ENCODE measurements around the gene ASCC1. TPM values are rescaled to one million over a fixed set of nuclear protein-coding genes. Genes with fewer than 3 reads are reported as not detected.
A peak's percentile ranks its signal among the peaks of the same experiment; 100 is the strongest.

ASCC1 gene
- polyA plus RNA-seq, 3 donors from 2014 or later: 36.9 to 57.6 (median 40.5) TPM

GRCh38 chr10:72080042-72080975 is 135.8 kb downstream of the ASCC1 start:
- peak overlapping the region; percentile 25 to 88 (median 72) for H3K27ac Mint-ChIP-seq
- peaks cover 69 to 83% of the 10 kb centered on the region in 2 donors for H3K4me1 Mint-ChIP-seq
- H3K9me3 Mint-ChIP-seq: no peaks in the 10 kb centered on the region
- H3K27me3 Mint-ChIP-seq (ENCODE audit: low read depth in 3 of 3): peaks cover 16 to 25% (median 19%) of the 10 kb centered on the region in 3 donors
- no peak for DNase-seq
- H3K36me3 Mint-ChIP-seq: peaks cover 0 to 6% (median 2%) of the 10 kb centered on the region in 3 donors
- H3K4me3 Mint-ChIP-seq: peak overlapping the region; percentile 38 to 75 (median 59)

GRCh38 chr10:72079356-72079755 is 136.7 kb downstream of the ASCC1 start:
- peaks cover 16 to 30% (median 17%) of the 10 kb centered on the region in 3 donors for H3K27me3 Mint-ChIP-seq (ENCODE audit: low read depth in 3 of 3)
- H3K4me3 Mint-ChIP-seq: peak overlapping the region; percentile 38 to 75 (median 57)
- peaks cover 60 to 80% of the 10 kb centered on the region in 2 donors for H3K4me1 Mint-ChIP-seq
- H3K9me3 Mint-ChIP-seq: no peaks in the 10 kb centered on the region
- H3K36me3 Mint-ChIP-seq: peaks cover 0 to 6% (median 2%) of the 10 kb centered on the region in 3 donors
- peak; percentile 65 to 79 (median 68) for DNase-seq
- H3K27ac Mint-ChIP-seq: peak overlapping the region; percentile 25 to 88 (median 72)

- Mint-ChIP-seq H3K27me3 (ENCODE audit: low read depth in 3 of 3) (peaks cover 13 to 21% (median 20%) of the 10 kb centered on the region in 3 donors), H3K27ac (peak overlapping the region in 3 of 6 donors; percentile 39 to 71 (median 65)), H3K4me1 (peaks cover 44 to 67% of the 10 kb centered on the region in 2 donors), H3K36me3 (peaks cover 0 to 2% (median 0%) of the 10 kb centered on the region in 3 donors), H3K9me3 (no peaks in the 10 kb centered on the region), H3K4me3 (peak overlapping the region in 2 of 5 donors; percentile 15 to 30)
- no peak for DNase-seq
Observed at GRCh38 chr10:72077275-72077990, 138.6 kb downstream of the ASCC1 start.

GRCh38 chr10:72076756-72077155 is 139.3 kb downstream of the ASCC1 start:
- DNase-seq: no peak
- peaks cover under 1 to 3% (median under 1%) of the 10 kb centered on the region in 3 donors for H3K36me3 Mint-ChIP-seq
- H3K27me3 Mint-ChIP-seq (ENCODE audit: low read depth in 3 of 3): peaks cover 13 to 21% (median 20%) of the 10 kb centered on the region in 3 donors
- H3K9me3 Mint-ChIP-seq: no peaks in the 10 kb centered on the region
- H3K4me1 Mint-ChIP-seq: peaks cover 44 to 61% of the 10 kb centered on the region in 2 donors
- H3K4me3 Mint-ChIP-seq: no peak overlapping the region
- H3K27ac Mint-ChIP-seq: peak overlapping the region in 3 of 6 donors; percentile 64 to 77 (median 75)

- peak overlapping the region in 2 of 6 donors; percentile 17 to 64 for H3K27ac Mint-ChIP-seq
- H3K9me3 Mint-ChIP-seq: no peaks in the 10 kb centered on the region
- H3K4me3 Mint-ChIP-seq: no peak overlapping the region
- peaks cover 8 to 24% (median 21%) of the 10 kb centered on the region in 3 donors for H3K27me3 Mint-ChIP-seq (ENCODE audit: low read depth in 3 of 3)
- H3K4me1 Mint-ChIP-seq: peaks cover 41 to 56% of the 10 kb centered on the region in 2 donors
- DNase-seq: no peak
- peaks cover 5 to 9% (median 6%) of the 10 kb centered on the region in 3 donors for H3K36me3 Mint-ChIP-seq
Observed at GRCh38 chr10:72075376-72076115, 140.5 kb downstream of the ASCC1 start.

GRCh38 chr10:72074574-72075375 is 141.3 kb downstream of the ASCC1 start:
- H3K4me1 Mint-ChIP-seq: peaks cover 35 to 52% of the 10 kb centered on the region in 2 donors
- H3K9me3 Mint-ChIP-seq: no peaks in the 10 kb centered on the region
- peaks cover 6 to 11% (median 6%) of the 10 kb centered on the region in 3 donors for H3K36me3 Mint-ChIP-seq
- peak overlapping the region in 1 of 6 donors; percentile 17 for H3K27ac Mint-ChIP-seq
- DNase-seq: no peak
- no peak overlapping the region for H3K4me3 Mint-ChIP-seq
- H3K27me3 Mint-ChIP-seq (ENCODE audit: low read depth in 3 of 3): peaks cover 10 to 26% (median 25%) of the 10 kb centered on the region in 3 donors

- Mint-ChIP-seq H3K27me3 (ENCODE audit: low read depth in 3 of 3) (peaks cover 16 to 34% (median 27%) of the 10 kb centered on the region in 3 donors), H3K27ac (peak overlapping the region in 2 of 6 donors; percentile 20 to 23), H3K4me3 (no peak overlapping the region), H3K36me3 (peaks cover 6 to 19% (median 14%) of the 10 kb centered on the region in 3 donors), H3K4me1 (peaks cover 27 to 45% of the 10 kb centered on the region in 2 donors), H3K9me3 (no peaks in the 10 kb centered on the region)
- no peak for DNase-seq
Observed at GRCh38 chr10:72073708-72074573, 142.1 kb downstream of the ASCC1 start.

GRCh38 chr10:72072639-72073038 is 143.4 kb downstream of the ASCC1 start:
- H3K36me3 Mint-ChIP-seq: peaks cover 6 to 23% (median 15%) of the 10 kb centered on the region in 3 donors
- peaks cover 14 to 38% (median 34%) of the 10 kb centered on the region in 3 donors for H3K27me3 Mint-ChIP-seq (ENCODE audit: low read depth in 3 of 3)
- no peak overlapping the region for H3K27ac Mint-ChIP-seq
- no peak overlapping the region for H3K4me3 Mint-ChIP-seq
- H3K4me1 Mint-ChIP-seq: peaks cover 15 to 37% of the 10 kb centered on the region in 2 donors
- no peak for DNase-seq
- no peaks in the 10 kb centered on the region for H3K9me3 Mint-ChIP-seq

GRCh38 chr10:72072046-72072445 is 144.0 kb downstream of the ASCC1 start:
- no peaks in the 10 kb centered on the region for H3K9me3 Mint-ChIP-seq
- H3K4me1 Mint-ChIP-seq: peaks cover 10 to 32% of the 10 kb centered on the region in 2 donors
- no peak overlapping the region for H3K4me3 Mint-ChIP-seq
- H3K27me3 Mint-ChIP-seq (ENCODE audit: low read depth in 3 of 3): peaks cover 11 to 43% (median 38%) of the 10 kb centered on the region in 3 donors
- no peak overlapping the region for H3K27ac Mint-ChIP-seq
- peaks cover 6 to 23% (median 15%) of the 10 kb centered on the region in 3 donors for H3K36me3 Mint-ChIP-seq
- no peak for DNase-seq

- H3K4me3 Mint-ChIP-seq: no peak overlapping the region
- no peak for DNase-seq
- no peaks in the 10 kb centered on the region for H3K9me3 Mint-ChIP-seq
- H3K27ac Mint-ChIP-seq: peak overlapping the region in 3 of 6 donors; percentile 8 to 88 (median 70)
- peaks cover 10 to 49% (median 32%) of the 10 kb centered on the region in 3 donors for H3K27me3 Mint-ChIP-seq (ENCODE audit: low read depth in 3 of 3)
- H3K36me3 Mint-ChIP-seq: peaks cover 9 to 26% (median 15%) of the 10 kb centered on the region in 3 donors
- H3K4me1 Mint-ChIP-seq: peaks cover 4 to 20% of the 10 kb centered on the region in 2 donors
Observed at GRCh38 chr10:72069751-72070526, 146.1 kb downstream of the ASCC1 start.

GRCh38 chr10:72068901-72069446 is 147.1 kb downstream of the ASCC1 start:
- no peak for DNase-seq
- Mint-ChIP-seq H3K9me3 (no peaks in the 10 kb centered on the region), H3K27me3 (ENCODE audit: low read depth in 3 of 3) (peaks cover 10 to 47% (median 33%) of the 10 kb centered on the region in 3 donors), H3K4me1 (peaks cover 4 to 14% of the 10 kb centered on the region in 2 donors), H3K27ac (peak overlapping the region in 3 of 6 donors; percentile 18 to 88 (median 20)), H3K4me3 (peak overlapping the region in 2 of 5 donors; percentile 22 to 31), H3K36me3 (peaks cover 12 to 26% (median 18%) of the 10 kb centered on the region in 3 donors)

Measured in immature natural killer cell (primary cell).